IMR-90 (cell line): ENCODE measurements around the gene HEBP1. TPM values are rescaled to one million over a fixed set of nuclear protein-coding genes. Genes with fewer than 3 reads are reported as not detected.

Experiments
- ATAC-seq: fragments of 200-7000 bp; cut with Tn5 transposase; 2 replicates; pipeline ENCODE4 v1.9.1; 2020; ENCODE audit warnings: low read depth, mild to moderate bottlenecking, moderate library complexity
- BruUV-seq: library from RNA; stranded (reverse); fragments of 400-500 nt; replicated peaks from 2 replicates; lab custom pipeline; 2021; lab: Mats Ljungman, UMichigan
- CTCF ChIA-PET: fragments of 300-600 bp; formaldehyde crosslinking; extraction: SDS; loops from one replicate; lab custom pipeline; 2021; ENCODE audit warnings: antibody characterized with exemption; lab: Yijun Ruan, JAX
- POLR2A ChIA-PET: fragments of 300-600 bp; sonication (Branson Sonifier 250); formaldehyde crosslinking; loops from one replicate; lab custom pipeline; 2022; ENCODE audit warnings: antibody characterized with exemption; ENCODE audit not compliant: unreplicated experiment; lab: Charles Lee
- DNase-seq: peaks from one replicate; pipeline ENCODE4 v3.0.0; 2013
- H2AFZ ChIP-seq: replicated peaks from 2 replicates; pipeline ENCODE3; 2013; ENCODE audit warnings: low read length, mild to moderate bottlenecking; ENCODE audit not compliant: poor library complexity
- H2AK5ac ChIP-seq: 2 replicates; pipeline ENCODE4 v1.6.1; 2013; ENCODE audit warnings: low read depth, low read length, inconsistent platforms
- H2AK9ac ChIP-seq: replicated peaks from 2 replicates; pipeline ENCODE3; 2013; ENCODE audit warnings: mild to moderate bottlenecking, low read depth, low read length, moderate library complexity; ENCODE audit not compliant: poor library complexity
- H2BK120ac ChIP-seq: 2 replicates; pipeline ENCODE4 v1.6.1; 2013; ENCODE audit warnings: low read depth, low read length, inconsistent platforms
- H2BK15ac ChIP-seq: 3 replicates; pipeline ENCODE4 v1.6.1; 2013; ENCODE audit warnings: low read depth, low read length, inconsistent platforms
- H2BK20ac ChIP-seq: 2 replicates; pipeline ENCODE4 v1.6.1; 2013; ENCODE audit warnings: low read depth, mild to moderate bottlenecking, inconsistent platforms, low read length, moderate library complexity
- H2BK5ac ChIP-seq: 2 replicates; pipeline ENCODE4 v1.6.1; 2013; ENCODE audit warnings: mild to moderate bottlenecking, low read depth, low read length, inconsistent platforms; ENCODE audit not compliant: poor library complexity, severe bottlenecking
- H3K14ac ChIP-seq: replicated peaks from 2 replicates; pipeline ENCODE4 v1.6.1; 2013; ENCODE audit warnings: low read depth, low read length, inconsistent platforms
- H3K18ac ChIP-seq: 2 replicates; pipeline ENCODE4 v1.6.1; 2013; ENCODE audit warnings: low read depth, low read length, control low read depth
- H3K23ac ChIP-seq: 2 replicates; pipeline ENCODE4 v1.6.1; 2013; ENCODE audit warnings: low read depth, low read length, inconsistent platforms
- H3K27ac ChIP-seq: 2 replicates; pipeline ENCODE4 v1.5.1; 2013; ENCODE audit warnings: mild to moderate bottlenecking, control low read depth, low read length; ENCODE audit not compliant: insufficient read depth
- H3K27me3 ChIP-seq: 2 replicates; pipeline ENCODE4 v1.6.1; 2013; ENCODE audit warnings: low read length; ENCODE audit not compliant: control insufficient read depth, insufficient read depth
- H3K36me3 ChIP-seq: 2 replicates; pipeline ENCODE4 v1.6.1; 2013; ENCODE audit warnings: low read length, mixed read lengths; ENCODE audit not compliant: control insufficient read depth, insufficient read depth
- H3K4ac ChIP-seq: 2 replicates; pipeline ENCODE4 v1.6.1; 2013; ENCODE audit warnings: low read depth, low read length, inconsistent platforms
- H3K4me1 ChIP-seq: 2 replicates; pipeline ENCODE4 v1.6.1; 2013; ENCODE audit warnings: low read length, mixed read lengths; ENCODE audit not compliant: control insufficient read depth, insufficient read depth
- H3K4me2 ChIP-seq: 2 replicates; pipeline ENCODE4 v1.6.1; 2013; ENCODE audit warnings: low read depth, mild to moderate bottlenecking, control low read depth, low read length, moderate library complexity
- H3K4me3 ChIP-seq: 2 replicates; pipeline ENCODE4 v1.5.1; 2013; ENCODE audit warnings: low read depth, mild to moderate bottlenecking, control low read depth, low read length, moderate library complexity; ENCODE audit not compliant: insufficient read depth
- H3K56ac ChIP-seq: 2 replicates; pipeline ENCODE4 v1.6.1; 2013; ENCODE audit warnings: low read length, inconsistent platforms; ENCODE audit not compliant: insufficient read depth; ENCODE audit errors: extremely low read depth
- H3K79me1 ChIP-seq, 2 experiments: 2 replicates each; pipeline ENCODE4 v1.6.1; 2013; ENCODE audit warnings: low read length in 2 of 2, inconsistent platforms in 1 of 2, low read depth in 1 of 2
- H3K9ac ChIP-seq: 2 replicates; pipeline ENCODE4 v1.6.1; 2013; ENCODE audit warnings: low read depth, low read length, control low read depth
- H3K9me1 ChIP-seq: 2 replicates; pipeline ENCODE4 v1.6.1; 2013; ENCODE audit warnings: low read length, inconsistent platforms; ENCODE audit not compliant: insufficient read depth
- H3K9me3 ChIP-seq: 2 replicates; pipeline ENCODE4 v1.6.1; 2013; ENCODE audit warnings: low read length; ENCODE audit not compliant: control insufficient read depth, insufficient read depth
- H4K20me1 ChIP-seq: 2 replicates; pipeline ENCODE4 v1.6.1; 2013; ENCODE audit warnings: low read length, inconsistent platforms; ENCODE audit not compliant: insufficient read depth
- H4K5ac ChIP-seq: 2 replicates; pipeline ENCODE4 v1.6.1; 2013; ENCODE audit warnings: mild to moderate bottlenecking, low read depth, low read length, control low read depth
- H4K8ac ChIP-seq, 2 experiments: 2 replicates each; pipeline ENCODE4 v1.6.1; 2013; ENCODE audit warnings: low read depth in 2 of 2, low read length in 2 of 2, control low read depth in 1 of 2, inconsistent platforms in 1 of 2
- H4K91ac ChIP-seq: 2 replicates; pipeline ENCODE4 v1.6.1; 2013; ENCODE audit warnings: low read depth, low read length, inconsistent platforms; ENCODE audit not compliant: insufficient read depth
- BHLHE40 ChIP-seq: fragments of 150-350 bp; IDR thresholded peaks from 2 replicates; pipeline ENCODE4 v1.6.1; 2016; ENCODE audit warnings: mild to moderate bottlenecking, low read depth, low read length
- CHD1 ChIP-seq: IDR thresholded peaks from 2 replicates; pipeline ENCODE4 v1.6.1; 2012; ENCODE audit warnings: low read depth, low read length, improper control_type of control experiment
- ELK1 ChIP-seq: fragments of 150-350 bp; IDR thresholded peaks from 2 replicates; pipeline ENCODE4 v1.6.1; 2016; ENCODE audit warnings: low read depth, mild to moderate bottlenecking, low read length, moderate library complexity, borderline replicate concordance
- RAD21 ChIP-seq: IDR thresholded peaks from 2 replicates; pipeline ENCODE4 v1.6.1; 2012; ENCODE audit warnings: low read length, improper control_type of control experiment
- RCOR1 ChIP-seq: IDR thresholded peaks from 2 replicates; pipeline ENCODE4 v1.6.1; 2012; ENCODE audit warnings: mild to moderate bottlenecking, low read length, improper control_type of control experiment; ENCODE audit not compliant: insufficient replicate concordance
- RFX5 ChIP-seq: IDR thresholded peaks from 2 replicates; pipeline ENCODE4 v1.8.0; 2012; ENCODE audit warnings: low read depth, mild to moderate bottlenecking, low read length, moderate library complexity
- SMC3 ChIP-seq: fragments of 150-350 bp; IDR thresholded peaks from 2 replicates; pipeline ENCODE4 v1.6.1; 2016; ENCODE audit warnings: low read depth, mild to moderate bottlenecking, antibody characterized with exemption, low read length, moderate library complexity
- whole genome bisulfite sequencing, 2 experiments: methylation state at CpG; one replicate each; pipeline versions ENCODE4 v1.1.5 to v1.1.7; 2013; ENCODE audit warnings: missing lambda C conversion rate in 2 of 2; ENCODE audit not compliant: insufficient read length in 1 of 2; ENCODE audit errors: extremely low coverage in 2 of 2; 5-methylcytosine and 5-hydroxymethylcytosine counted together
- dilution Hi-C: fragments of 300-500 bp; cut with HindIII; formaldehyde crosslinking; loops from one replicate; pipeline ENCODE4 v1.14.3; 2018; ENCODE audit warnings: low sequenced_read_pairs; ENCODE audit not compliant: unreplicated experiment
- in situ Hi-C: fragments of 300-500 bp; cut with MboI; formaldehyde crosslinking; loops from 3 replicates; pipeline ENCODE4 v1.14.3; 2019; ENCODE audit warnings: low sequenced_read_pairs, inconsistent platforms, mixed read lengths
- intact Hi-C: fragments of 100-400 bp; cut with micrococcal nuclease; formaldehyde crosslinking; loops from 2 replicates; pipeline ENCODE4 v1.10.0; 2022
- polyA plus RNA-seq, 3 experiments: library from polyadenylated mRNA; depleted of rRNA; stranded (reverse); fragments of >200 nt; gene quantifications; 2 replicates each; pipeline ENCODE4 v1.2.3, GENCODE V29; 2012; ENCODE audit warnings: low replicate concordance in 1 of 3
- total RNA-seq: library from RNA; depleted of rRNA; stranded (reverse); fragments of >200 nt; gene quantifications from 2 replicates; pipeline ENCODE4 v1.2.3, GENCODE V29; 2012
- TF ChIP-seq, protein P1 (sequence below): fragments of 150-350 bp; IDR thresholded peaks from 2 replicates; pipeline ENCODE4 v1.6.1; 2017; ENCODE audit warnings: mild to moderate bottlenecking, antibody characterized with exemption, low read length, low read depth

HEBP1 gene
- total and polyA plus RNA-seq, 2 of the 4 experiments (the other 2 are of a cell fraction) = 18.8 to 49.2 TPM

DNA sequence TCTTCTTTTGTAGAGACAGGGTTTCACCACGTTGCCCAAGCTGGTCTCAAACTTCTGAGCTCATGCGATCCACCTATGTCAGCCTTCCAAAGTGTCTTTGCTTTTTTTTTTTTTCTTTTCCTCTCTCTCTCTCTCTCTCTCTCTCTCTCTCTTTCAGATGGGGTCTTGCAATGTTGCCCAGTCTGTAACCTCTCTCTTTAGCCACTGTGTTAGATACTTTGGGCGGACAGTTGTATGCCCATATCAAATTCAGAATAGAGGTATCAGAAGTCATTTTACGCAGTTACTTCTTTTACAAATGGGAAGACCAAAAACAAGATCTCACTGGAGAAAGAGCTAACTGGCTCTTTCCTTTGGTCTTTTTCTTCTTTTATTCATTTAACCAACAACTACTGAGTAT lies 6.7 kb downstream of the HEBP1 start:
- H3K9me3 ChIP-seq = no peaks in the 10 kb centered on the region
- peak overlapping the region; percentile 66 for H3K56ac ChIP-seq
- H4K5ac ChIP-seq = peak overlapping the region; percentile 95
- H3K4ac ChIP-seq = peak overlapping the region; percentile 91
- H3K4me2 ChIP-seq = peak overlapping the region; percentile 88
- H3K36me3 ChIP-seq = peaks cover 9% of the 10 kb centered on the region
- 100% methylated on average over 2 of the region's 4 CpGs; no CpG with 5 or more reads in 1 of the 2 experiments for WGBS, 2 experiments
- peak overlapping the region; percentile 30 to 84 for H4K8ac ChIP-seq
- peak overlapping the region; percentile 98 for H2AK5ac ChIP-seq
- peak overlapping the region; percentile 95 for H2BK5ac ChIP-seq
- ChIA-PET POLR2A (no interaction called here), CTCF (no interaction called here)
- dilution Hi-C loops (no loop called here), intact Hi-C loops (loop anchor here (5.0 to 10.0 kb wide), 2 partner anchors 271 to 1171 kb away; no protein-coding TSS in a partner anchor), in situ Hi-C loops (no loop called here)
- peaks cover 49 to 73% of the 10 kb centered on the region in 2 experiments for H3K79me1 ChIP-seq
- H3K4me3 ChIP-seq = peak overlapping the region; percentile 2; the same call in 1 of the 2 replicates
- H2AFZ ChIP-seq = no peak overlapping the region
- H3K9ac ChIP-seq = peak overlapping the region; percentile 89
- no peak for TF ChIP-seq CHD1
- TF ChIP-seq SMC3 = no peak
- no peak for TF ChIP-seq BHLHE40
- TF ChIP-seq RCOR1 = no peak
- TF ChIP-seq RAD21 = no peak
- TF ChIP-seq, protein P1, sequence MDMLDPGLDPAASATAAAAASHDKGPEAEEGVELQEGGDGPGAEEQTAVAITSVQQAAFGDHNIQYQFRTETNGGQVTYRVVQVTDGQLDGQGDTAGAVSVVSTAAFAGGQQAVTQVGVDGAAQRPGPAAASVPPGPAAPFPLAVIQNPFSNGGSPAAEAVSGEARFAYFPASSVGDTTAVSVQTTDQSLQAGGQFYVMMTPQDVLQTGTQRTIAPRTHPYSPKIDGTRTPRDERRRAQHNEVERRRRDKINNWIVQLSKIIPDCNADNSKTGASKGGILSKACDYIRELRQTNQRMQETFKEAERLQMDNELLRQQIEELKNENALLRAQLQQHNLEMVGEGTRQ = no peak
- TF ChIP-seq RFX5 = no peak
- TF ChIP-seq ELK1 = no peak
- no peak for ATAC-seq
- H4K91ac ChIP-seq = peak overlapping the region; percentile 89
- peaks cover 26% of the 10 kb centered on the region for H3K4me1 ChIP-seq
- H3K27me3 ChIP-seq = no peaks in the 10 kb centered on the region
- H2BK15ac ChIP-seq = peak overlapping the region; percentile 88; the same call in 2 of the 3 replicates
- peak overlapping the region; percentile 83; the same call in 1 of the 2 replicates for H2BK20ac ChIP-seq
- H3K18ac ChIP-seq = peak overlapping the region; percentile 95
- BruUV-seq = no TSS peak
- H3K14ac ChIP-seq = peak overlapping the region; percentile 88
- H2BK120ac ChIP-seq = peak overlapping the region; percentile 92
- no peak overlapping the region for H2AK9ac ChIP-seq
- DNase-seq = no peak
- H3K23ac ChIP-seq = peak overlapping the region; percentile 70; the same call in 1 of the 2 replicates
- peaks cover 11% of the 10 kb centered on the region for H4K20me1 ChIP-seq
- peak overlapping the region; percentile 99 for H3K27ac ChIP-seq
- H3K9me1 ChIP-seq = peaks cover 12% of the 10 kb centered on the region
